Prostate gland (tissue), 2 donors: Measurements from ENCODE around the gene ARHGAP9.

Source experiments
- POLR2A ChIP-seq: fragments of 450-650 bp; IDR thresholded peaks from one replicate; pipeline ENCODE4 v1.6.1; 2016; ENCODE audit warnings: antibody characterized with exemption, mild to moderate bottlenecking
- POLR2AphosphoS5 ChIP-seq: sonication (generic); formaldehyde crosslinking; IDR thresholded peaks from one replicate; pipeline ENCODE4 v1.6.1; 2017; ENCODE audit warnings: antibody characterized with exemption
- TF ChIP-seq, protein P1 (sequence below), 4 experiments: fragments of 200-600 bp in 2 of 4; fragments of 450-650 bp in 2 of 4; sonication (generic) in 2 of 4; IDR thresholded peaks; 1 replicate in 3 of 4; 2 replicates in 1 of 4; pipeline ENCODE4 v1.5.1; 2016 to 2019; ENCODE audit warnings: antibody characterized with exemption in 4 of 4, mild to moderate bottlenecking in 2 of 4, moderate library complexity in 2 of 4

DNA sequence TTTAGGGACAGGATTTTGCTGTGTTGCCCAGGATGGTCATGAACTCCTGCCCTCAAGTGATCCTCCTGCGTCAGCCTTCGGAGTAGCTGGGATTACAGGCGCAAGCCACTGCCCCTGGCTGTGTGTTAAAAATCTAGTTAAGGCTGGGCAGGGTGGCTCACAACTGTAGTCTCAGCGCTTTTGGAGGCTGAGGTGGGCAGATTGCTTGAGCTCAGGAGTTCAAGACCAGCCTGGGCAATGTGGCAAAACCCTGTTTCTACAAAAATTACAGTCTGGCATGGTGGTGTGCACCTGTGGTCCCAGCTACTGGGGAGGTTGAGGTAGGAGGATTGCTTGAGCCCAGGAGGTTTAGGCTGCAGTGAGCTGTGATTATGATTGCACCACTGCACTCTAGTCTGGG lies 31.5 kb upstream of the ARHGAP9 start:
- TF ChIP-seq POLR2A (no peak), POLR2AphosphoS5 (no peak)
- TF ChIP-seq, protein P1, sequence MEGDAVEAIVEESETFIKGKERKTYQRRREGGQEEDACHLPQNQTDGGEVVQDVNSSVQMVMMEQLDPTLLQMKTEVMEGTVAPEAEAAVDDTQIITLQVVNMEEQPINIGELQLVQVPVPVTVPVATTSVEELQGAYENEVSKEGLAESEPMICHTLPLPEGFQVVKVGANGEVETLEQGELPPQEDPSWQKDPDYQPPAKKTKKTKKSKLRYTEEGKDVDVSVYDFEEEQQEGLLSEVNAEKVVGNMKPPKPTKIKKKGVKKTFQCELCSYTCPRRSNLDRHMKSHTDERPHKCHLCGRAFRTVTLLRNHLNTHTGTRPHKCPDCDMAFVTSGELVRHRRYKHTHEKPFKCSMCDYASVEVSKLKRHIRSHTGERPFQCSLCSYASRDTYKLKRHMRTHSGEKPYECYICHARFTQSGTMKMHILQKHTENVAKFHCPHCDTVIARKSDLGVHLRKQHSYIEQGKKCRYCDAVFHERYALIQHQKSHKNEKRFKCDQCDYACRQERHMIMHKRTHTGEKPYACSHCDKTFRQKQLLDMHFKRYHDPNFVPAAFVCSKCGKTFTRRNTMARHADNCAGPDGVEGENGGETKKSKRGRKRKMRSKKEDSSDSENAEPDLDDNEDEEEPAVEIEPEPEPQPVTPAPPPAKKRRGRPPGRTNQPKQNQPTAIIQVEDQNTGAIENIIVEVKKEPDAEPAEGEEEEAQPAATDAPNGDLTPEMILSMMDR (IDR thresholded peaks at IDR 0.05), result no peak
